Measurements from ENCODE around the gene SLC6A7. TPM values are rescaled to one million over a fixed set of nuclear protein-coding genes. Genes with fewer than 3 reads are reported as not detected.

The SLC6A7 gene
- total and polyA plus RNA-seq, 9 donors = 0.31 to 1.3 (median 0.75) TPM

GRCh38 chr5:150206098-150206778 is 16.4 kb downstream of the SLC6A7 start:
- H3K4me1 ChIP-seq (ENCODE audit: control insufficient read depth, insufficient read depth, low read length) = peaks cover 18% of the 10 kb centered on the region
- H3K36me3 ChIP-seq (ENCODE audit: control insufficient read depth, insufficient read depth, low read length) = no peaks in the 10 kb centered on the region
- peaks cover 7% of the 10 kb centered on the region for H3K27me3 ChIP-seq (ENCODE audit: control insufficient read depth, insufficient read depth, low read length)
- WGBS (ENCODE audit: insufficient coverage) = 54% methylated on average over 2 of the region's 6 CpGs
- H3K27ac ChIP-seq (ENCODE audit: low read length) = no peak overlapping the region
- no peak overlapping the region for H3K4me3 ChIP-seq (ENCODE audit: low read length)
- DNase-seq = no peak
- H3K9me3 ChIP-seq (replicated peaks; ENCODE audit: control insufficient read depth, low read depth, low read length) = no peaks in the 10 kb centered on the region

- Histone ChIP-seq H3K4me1 (ENCODE audit: control insufficient read depth, insufficient read depth, low read length) (peaks cover 24% of the 10 kb centered on the region), H3K36me3 (ENCODE audit: control insufficient read depth, insufficient read depth, low read length) (no peaks in the 10 kb centered on the region), H3K27me3 (ENCODE audit: control insufficient read depth, insufficient read depth, low read length) (peaks cover 9% of the 10 kb centered on the region), H3K27ac (ENCODE audit: low read length) (no peak overlapping the region), H3K9me3 (replicated peaks; ENCODE audit: control insufficient read depth, low read depth, low read length) (no peaks in the 10 kb centered on the region), H3K4me3 (ENCODE audit: low read length) (no peak overlapping the region)
- 98% methylated on average over 4 of the region's 6 CpGs for WGBS (ENCODE audit: insufficient coverage)
- DNase-seq = no peak
These were observed 16.9 kb downstream of the SLC6A7 start for GRCh38 chr5:150206779-150207115.

- Histone ChIP-seq H3K27ac (ENCODE audit: low read length) (no peak overlapping the region), H3K27me3 (ENCODE audit: control insufficient read depth, insufficient read depth, low read length) (peaks cover 10% of the 10 kb centered on the region), H3K9me3 (replicated peaks; ENCODE audit: control insufficient read depth, low read depth, low read length) (no peaks in the 10 kb centered on the region), H3K4me3 (ENCODE audit: low read length) (no peak overlapping the region), H3K36me3 (ENCODE audit: control insufficient read depth, insufficient read depth, low read length) (no peaks in the 10 kb centered on the region), H3K4me1 (ENCODE audit: control insufficient read depth, insufficient read depth, low read length) (peaks cover 38% of the 10 kb centered on the region)
- 56% methylated on average over 14 of the region's 19 CpGs for WGBS (ENCODE audit: insufficient coverage)
- DNase-seq = no peak
These were observed 18.6 kb downstream of the SLC6A7 start for GRCh38 chr5:150208187-150209098.

- WGBS (ENCODE audit: insufficient coverage) = 64% methylated on average over 21 of the region's 21 CpGs
- H3K4me3 ChIP-seq (ENCODE audit: low read length) = no peak overlapping the region
- DNase-seq = no peak
- H3K27ac ChIP-seq (ENCODE audit: low read length) = no peak overlapping the region
- H3K27me3 ChIP-seq (ENCODE audit: control insufficient read depth, insufficient read depth, low read length) = peaks cover 10% of the 10 kb centered on the region
- H3K36me3 ChIP-seq (ENCODE audit: control insufficient read depth, insufficient read depth, low read length) = no peaks in the 10 kb centered on the region
- H3K4me1 ChIP-seq (ENCODE audit: control insufficient read depth, insufficient read depth, low read length) = peaks cover 45% of the 10 kb centered on the region
- H3K9me3 ChIP-seq (replicated peaks; ENCODE audit: control insufficient read depth, low read depth, low read length) = no peaks in the 10 kb centered on the region
These were observed 19.3 kb downstream of the SLC6A7 start for GRCh38 chr5:150209099-150209635.

- H3K4me1 ChIP-seq (ENCODE audit: control insufficient read depth, insufficient read depth, low read length) = peaks cover 57% of the 10 kb centered on the region
- WGBS (ENCODE audit: insufficient coverage) = 89% methylated on average over 3 of the region's 6 CpGs
These were observed 20.8 kb downstream of the SLC6A7 start for GRCh38 chr5:150210644-150211043.

GRCh38 chr5:150211156-150212030 is 21.5 kb downstream of the SLC6A7 start:
- peak overlapping the region; percentile 67 for H3K27ac ChIP-seq (ENCODE audit: low read length)
- H3K9me3 ChIP-seq (replicated peaks; ENCODE audit: control insufficient read depth, low read depth, low read length) = no peaks in the 10 kb centered on the region

More at GRCh38 chr5:150210644-150211043, 20.8 kb downstream of the SLC6A7 start:
- H3K4me3 ChIP-seq (ENCODE audit: low read length) = no peak overlapping the region
- peaks cover 10% of the 10 kb centered on the region for H3K27me3 ChIP-seq (ENCODE audit: control insufficient read depth, insufficient read depth, low read length)
- H3K9me3 ChIP-seq (replicated peaks; ENCODE audit: control insufficient read depth, low read depth, low read length) = no peaks in the 10 kb centered on the region
- H3K27ac ChIP-seq (ENCODE audit: low read length) = no peak overlapping the region
- no peaks in the 10 kb centered on the region for H3K36me3 ChIP-seq (ENCODE audit: control insufficient read depth, insufficient read depth, low read length)
- DNase-seq = no peak

GRCh38 chr5:150213530-150213929 is 23.7 kb downstream of the SLC6A7 start:
- peaks cover 79% of the 10 kb centered on the region for H3K4me1 ChIP-seq (ENCODE audit: control insufficient read depth, insufficient read depth, low read length)
- H3K27ac ChIP-seq (ENCODE audit: low read length) = peak overlapping the region; percentile 71
- no peaks in the 10 kb centered on the region for H3K36me3 ChIP-seq (ENCODE audit: control insufficient read depth, insufficient read depth, low read length)
- peaks cover 5% of the 10 kb centered on the region for H3K27me3 ChIP-seq (ENCODE audit: control insufficient read depth, insufficient read depth, low read length)
- DNase-seq = peak; percentile 94
- no peak overlapping the region for H3K4me3 ChIP-seq (ENCODE audit: low read length)
- 26% methylated on average over 6 of the region's 6 CpGs for WGBS (ENCODE audit: insufficient coverage)
- H3K9me3 ChIP-seq (replicated peaks; ENCODE audit: control insufficient read depth, low read depth, low read length) = no peaks in the 10 kb centered on the region

More at GRCh38 chr5:150211156-150212030, 21.5 kb downstream of the SLC6A7 start:
- no peaks in the 10 kb centered on the region for H3K36me3 ChIP-seq (ENCODE audit: control insufficient read depth, insufficient read depth, low read length)
- DNase-seq = no peak
- peaks cover 9% of the 10 kb centered on the region for H3K27me3 ChIP-seq (ENCODE audit: control insufficient read depth, insufficient read depth, low read length)
- 33% methylated on average over 3 of the region's 15 CpGs for WGBS (ENCODE audit: insufficient coverage)
- H3K4me1 ChIP-seq (ENCODE audit: control insufficient read depth, insufficient read depth, low read length) = peaks cover 64% of the 10 kb centered on the region
- H3K4me3 ChIP-seq (ENCODE audit: low read length) = no peak overlapping the region

- Histone ChIP-seq H3K27me3 (ENCODE audit: control insufficient read depth, insufficient read depth, low read length) (peaks cover 3% of the 10 kb centered on the region), H3K36me3 (ENCODE audit: control insufficient read depth, insufficient read depth, low read length) (no peaks in the 10 kb centered on the region), H3K27ac (ENCODE audit: low read length) (peak overlapping the region; percentile 71), H3K4me3 (ENCODE audit: low read length) (no peak overlapping the region), H3K9me3 (replicated peaks; ENCODE audit: control insufficient read depth, low read depth, low read length) (no peaks in the 10 kb centered on the region), H3K4me1 (ENCODE audit: control insufficient read depth, insufficient read depth, low read length) (peaks cover 72% of the 10 kb centered on the region)
- 20% methylated on average over 6 of the region's 7 CpGs for WGBS (ENCODE audit: insufficient coverage)
- DNase-seq = peak; percentile 71
These were observed 24.4 kb downstream of the SLC6A7 start for GRCh38 chr5:150214289-150214688.

GRCh38 chr5:150215979-150216944 is 26.4 kb downstream of the SLC6A7 start:
- Histone ChIP-seq H3K4me1 (ENCODE audit: control insufficient read depth, insufficient read depth, low read length) (peaks cover 64% of the 10 kb centered on the region), H3K9me3 (replicated peaks; ENCODE audit: control insufficient read depth, low read depth, low read length) (no peaks in the 10 kb centered on the region), H3K36me3 (ENCODE audit: control insufficient read depth, insufficient read depth, low read length) (no peaks in the 10 kb centered on the region), H3K4me3 (ENCODE audit: low read length) (no peak overlapping the region), H3K27me3 (ENCODE audit: control insufficient read depth, insufficient read depth, low read length) (peaks cover 3% of the 10 kb centered on the region), H3K27ac (ENCODE audit: low read length) (peak overlapping the region; percentile 64)
- WGBS (ENCODE audit: insufficient coverage) = 49% methylated on average over 4 of the region's 10 CpGs
- DNase-seq = peak; percentile 95
